LNCaP clone FGC (cell line): Measurements from ENCODE around the gene STARD13.

Experiments
- DNase-seq: peaks from one replicate; pipeline ENCODE4 v3.0.0-alpha.2; 2011; ENCODE audit warnings: low read depth
- H3K4me3 ChIP-seq: 2 replicates; pipeline ENCODE4 v1.5.1; 2011; ENCODE audit warnings: mild to moderate bottlenecking, low read depth, low read length, control low read depth
- TF ChIP-seq, protein P1 (sequence below): IDR thresholded peaks from 2 replicates; pipeline ENCODE4 v1.5.1; 2012; ENCODE audit warnings: mild to moderate bottlenecking; ENCODE audit not compliant: control insufficient read depth, insufficient read depth; ENCODE audit errors: extremely low read depth

Gene STARD13

GRCh38 chr13:33208290-33209220 lies 77.0 kb downstream of the STARD13 start:
- DNase-seq, result no peak
- TF ChIP-seq, protein P1, sequence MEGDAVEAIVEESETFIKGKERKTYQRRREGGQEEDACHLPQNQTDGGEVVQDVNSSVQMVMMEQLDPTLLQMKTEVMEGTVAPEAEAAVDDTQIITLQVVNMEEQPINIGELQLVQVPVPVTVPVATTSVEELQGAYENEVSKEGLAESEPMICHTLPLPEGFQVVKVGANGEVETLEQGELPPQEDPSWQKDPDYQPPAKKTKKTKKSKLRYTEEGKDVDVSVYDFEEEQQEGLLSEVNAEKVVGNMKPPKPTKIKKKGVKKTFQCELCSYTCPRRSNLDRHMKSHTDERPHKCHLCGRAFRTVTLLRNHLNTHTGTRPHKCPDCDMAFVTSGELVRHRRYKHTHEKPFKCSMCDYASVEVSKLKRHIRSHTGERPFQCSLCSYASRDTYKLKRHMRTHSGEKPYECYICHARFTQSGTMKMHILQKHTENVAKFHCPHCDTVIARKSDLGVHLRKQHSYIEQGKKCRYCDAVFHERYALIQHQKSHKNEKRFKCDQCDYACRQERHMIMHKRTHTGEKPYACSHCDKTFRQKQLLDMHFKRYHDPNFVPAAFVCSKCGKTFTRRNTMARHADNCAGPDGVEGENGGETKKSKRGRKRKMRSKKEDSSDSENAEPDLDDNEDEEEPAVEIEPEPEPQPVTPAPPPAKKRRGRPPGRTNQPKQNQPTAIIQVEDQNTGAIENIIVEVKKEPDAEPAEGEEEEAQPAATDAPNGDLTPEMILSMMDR, result no peak
- no peak overlapping the region for H3K4me3 ChIP-seq

- TF ChIP-seq, protein P1, result no peak
- no peak overlapping the region for H3K4me3 ChIP-seq
- DNase-seq, result no peak
Observed at GRCh38 chr13:33207615-33207961, 78.0 kb downstream of the STARD13 start.

DNA sequence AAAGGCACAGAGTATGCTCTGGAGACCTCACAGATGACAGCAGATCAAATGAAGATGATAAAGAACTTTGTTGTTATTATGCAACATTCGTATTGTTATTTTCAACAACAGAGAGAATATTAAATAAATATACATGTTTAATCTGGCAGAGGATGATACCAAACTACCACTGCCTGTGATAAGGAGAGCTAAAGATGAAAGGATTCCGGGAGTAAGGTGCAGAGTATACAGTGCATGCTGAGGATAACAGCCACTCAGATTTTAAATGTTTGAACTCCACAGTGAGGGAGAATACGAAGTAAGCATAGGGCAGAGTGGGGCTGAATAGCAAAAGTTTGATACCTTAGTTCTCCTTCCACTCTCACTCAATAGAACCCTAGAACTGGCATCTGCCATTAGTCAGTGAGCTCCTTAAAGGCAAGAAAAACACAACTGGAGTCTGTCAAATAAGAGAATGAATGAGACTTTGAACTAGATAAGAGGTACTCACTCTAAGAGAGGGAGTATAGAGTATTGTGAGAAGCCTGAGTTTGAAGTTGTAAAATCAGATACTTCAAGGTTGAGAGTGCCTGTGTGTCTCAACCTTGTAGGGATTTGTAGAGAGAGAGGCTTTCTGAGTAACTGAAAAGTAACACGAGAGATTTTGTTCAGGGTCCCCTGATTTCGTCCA lies 78.5 kb downstream of the STARD13 start:
- no peak for DNase-seq

DNA sequence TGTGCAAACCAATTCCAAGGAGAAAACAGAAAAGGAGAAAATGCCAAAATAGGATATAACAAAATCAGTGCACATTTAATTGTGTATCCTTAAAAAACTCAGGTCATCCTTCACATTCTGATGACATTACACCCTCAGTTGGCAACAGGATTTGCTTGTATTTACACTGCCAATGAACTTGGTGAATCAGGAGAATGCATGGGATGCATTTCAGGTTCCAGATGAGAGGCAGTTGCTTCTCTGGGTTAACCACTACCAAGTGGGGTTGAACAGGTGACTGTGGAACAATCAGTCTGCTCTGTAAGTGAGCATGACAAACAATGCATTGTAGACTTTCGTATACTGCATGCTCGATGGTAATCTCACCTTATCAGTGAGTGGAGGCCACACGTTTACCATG lies 79.1 kb downstream of the STARD13 start:
- no peak overlapping the region for H3K4me3 ChIP-seq
- TF ChIP-seq, protein P1, result no peak

More for the DNA sequence above, 78.5 kb downstream of the STARD13 start:
- TF ChIP-seq, protein P1, result no peak
- H3K4me3 ChIP-seq, result no peak overlapping the region

GRCh38 chr13:33205804-33206221 lies 79.7 kb downstream of the STARD13 start:
- TF ChIP-seq, protein P1, result no peak

More for the DNA sequence above, 79.1 kb downstream of the STARD13 start:
- DNase-seq, result no peak

DNA sequence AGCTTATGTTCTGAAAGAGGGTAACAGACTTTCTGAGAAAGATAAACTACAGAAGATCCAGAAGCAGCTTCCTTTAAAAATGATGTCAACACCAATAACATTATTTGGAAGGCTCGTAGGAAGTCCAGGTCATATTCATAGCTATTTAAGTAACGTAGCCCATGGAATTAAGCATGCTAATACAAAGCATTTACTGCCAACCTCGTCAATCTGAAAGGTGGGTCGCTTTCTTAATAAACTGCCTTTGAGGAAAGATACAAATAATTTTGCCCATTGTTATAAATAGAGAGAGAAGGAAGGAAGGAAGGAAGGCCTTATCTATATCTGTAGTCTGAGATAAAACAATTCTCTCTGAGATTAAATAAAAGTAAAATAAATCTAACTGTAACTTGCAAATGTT lies 80.3 kb downstream of the STARD13 start:
- TF ChIP-seq, protein P1, result no peak
- DNase-seq, result no peak
- H3K4me3 ChIP-seq, result no peak overlapping the region

More at GRCh38 chr13:33205804-33206221, 79.7 kb downstream of the STARD13 start:
- DNase-seq, result no peak
- H3K4me3 ChIP-seq, result no peak overlapping the region
